ENCODE data around the gene CHRDL1. TPM values are rescaled to one million over a fixed set of nuclear protein-coding genes. Genes with fewer than 3 reads are reported as not detected.
"Not testable (repeated sequence)": the region's sequence is repeated elsewhere in the genome, so short reads cannot be mapped to it uniquely, and the experiment has no call there.

CHRDL1 gene
- total RNA-seq, 1 donor from 2014 or later = not detected

GRCh38 chrX:110665223-110666002, 130.2 kb downstream of the CHRDL1 start:
- no peak for DNase-seq (ENCODE audit: low read depth, low spot score)

GRCh38 chrX:110657073-110657472, 138.5 kb downstream of the CHRDL1 start:
- no peak for DNase-seq (ENCODE audit: low read depth, low spot score)

- not testable (repeated sequence) for DNase-seq (ENCODE audit: low read depth, low spot score)
Observed at GRCh38 chrX:110654280-110654679, 141.3 kb downstream of the CHRDL1 start.

GRCh38 chrX:110646386-110646785, 149.2 kb downstream of the CHRDL1 start:
- no peak for DNase-seq (ENCODE audit: low read depth, low spot score)
